Progenitor cell of endocrine pancreas (in vitro differentiated cells): ENCODE measurements around the gene GPR148. TPM values are rescaled to one million over a fixed set of nuclear protein-coding genes. Genes with fewer than 3 reads are reported as not detected.
"Not testable (repeated sequence)": the region's sequence is repeated elsewhere in the genome, so short reads cannot be mapped to it uniquely, and the experiment has no call there.

Experiments
- DNase-seq: peaks from one replicate; pipeline ENCODE4 v3.0.0; 2021; ENCODE audit warnings: low spot score; ENCODE audit not compliant: unreplicated experiment
- H3K27ac Mint-ChIP-seq: 2 replicates; pipeline ENCODE4 v1.8.0; 2021; ENCODE audit warnings: mild to moderate bottlenecking, moderate library complexity, mixed read lengths
- H3K27me3 Mint-ChIP-seq: 2 replicates; pipeline ENCODE4 v1.8.0; 2021; ENCODE audit warnings: mixed read lengths
- H3K36me3 Mint-ChIP-seq: 2 replicates; pipeline ENCODE4 v1.8.0; 2022; ENCODE audit warnings: mixed read lengths; ENCODE audit not compliant: insufficient read depth
- H3K4me1 Mint-ChIP-seq: 2 replicates; pipeline ENCODE4 v1.8.0; 2021; ENCODE audit warnings: low read depth, mixed read lengths
- H3K4me3 Mint-ChIP-seq: 2 replicates; pipeline ENCODE4 v1.8.0; 2021; ENCODE audit warnings: low read depth, mild to moderate bottlenecking, moderate library complexity, mixed read lengths
- H3K9me3 Mint-ChIP-seq: 2 replicates; pipeline ENCODE4 v1.8.0; 2021; ENCODE audit warnings: low read depth, mixed read lengths
- CTCF ChIP-seq: fragments of 200-600 bp; sonication (generic); IDR thresholded peaks from one replicate; pipeline ENCODE4 v1.5.0; 2021; ENCODE audit warnings: antibody characterized with exemption, mild to moderate bottlenecking; ENCODE audit not compliant: unreplicated experiment
- long read RNA-seq: library from polyadenylated mRNA; unstranded; transcript quantifications from one replicate; pipeline ENCODE4 v2.0.0, GENCODE V29; 2020
- total RNA-seq: library from RNA; stranded (reverse); gene quantifications from 2 replicates; pipeline ENCODE4 v1.2.1, GENCODE V29; 2021

Gene GPR148
- total RNA-seq, result 0.46 and 1.2 TPM in 2 replicates
- long read RNA-seq, partial matches to known transcripts, result 0 of 1 reads
- long read RNA-seq, other reads (novel, unspliced or antisense), result 1 of 1 reads

GRCh38 chr2:130728549-130729316 lies at the start of gene GPR148:
GPR148 (plus strand) TSS chr2:130729070; CDS start chr2:130729152, 82 bp downstream.
- DNase-seq, result no peak
- no peaks in the 10 kb centered on the region for H3K36me3 Mint-ChIP-seq

GRCh38 chr2:130692041-130692770 lies 36.7 kb upstream of the GPR148 start:
- not testable (repeated sequence) for H3K4me1 Mint-ChIP-seq, H3K27ac Mint-ChIP-seq, H3K4me3 Mint-ChIP-seq, DNase-seq, H3K27me3 Mint-ChIP-seq, H3K9me3 Mint-ChIP-seq, H3K36me3 Mint-ChIP-seq

More at GRCh38 chr2:130728549-130729316, at the start of gene GPR148:
- Mint-ChIP-seq H3K4me1 (peaks cover 3% of the 10 kb centered on the region), H3K9me3 (no peaks in the 10 kb centered on the region), H3K27me3 (peaks cover 28% of the 10 kb centered on the region), H3K27ac (peak within 1 kb of the TSS; percentile 30), H3K4me3 (peak within 1 kb of the TSS; percentile 68)
- no peak for TF ChIP-seq CTCF

- H3K27me3 Mint-ChIP-seq, H3K9me3 Mint-ChIP-seq, H3K4me1 Mint-ChIP-seq, H3K36me3 Mint-ChIP-seq, H3K27ac Mint-ChIP-seq, H3K4me3 Mint-ChIP-seq: not testable (repeated sequence)
- TF ChIP-seq CTCF, result peak; percentile 57
- DNase-seq, result peak; percentile 64
Measured at GRCh38 chr2:130693474-130693873, 35.4 kb upstream of the GPR148 start.

GRCh38 chr2:130703250-130703649 lies 25.6 kb upstream of the GPR148 start:
- not testable (repeated sequence) for H3K27me3 Mint-ChIP-seq, H3K9me3 Mint-ChIP-seq, H3K4me1 Mint-ChIP-seq, H3K27ac Mint-ChIP-seq, H3K36me3 Mint-ChIP-seq, DNase-seq, H3K4me3 Mint-ChIP-seq

GRCh38 chr2:130714795-130715194 lies 14.1 kb upstream of the GPR148 start:
- H3K27ac Mint-ChIP-seq, H3K9me3 Mint-ChIP-seq, H3K4me1 Mint-ChIP-seq, H3K4me3 Mint-ChIP-seq, H3K36me3 Mint-ChIP-seq, DNase-seq, H3K27me3 Mint-ChIP-seq: not testable (repeated sequence)

- Mint-ChIP-seq H3K4me3 (no peak overlapping the region), H3K36me3 (no peaks in the 10 kb centered on the region), H3K27ac (no peak overlapping the region), H3K27me3 (peaks cover 3% of the 10 kb centered on the region), H3K4me1 (no peaks in the 10 kb centered on the region), H3K9me3 (peaks cover 3% of the 10 kb centered on the region)
- no peak for DNase-seq
- no peak for TF ChIP-seq CTCF
Measured at GRCh38 chr2:130720036-130720435, 8.8 kb upstream of the GPR148 start.
